Activated CD4-positive, CD25-positive, alpha-beta regulatory T cell treated with anti-CD3 and anti-CD28 coated beads, Interleukin-2, amount 50 U/mL, for 16 hours (primary cell): ENCODE results near the gene RNF168.
"Not testable (repeated sequence)": the region's sequence is repeated elsewhere in the genome, so short reads cannot be mapped to it uniquely, and the experiment has no call there.

Experiments used
- DNase-seq: peaks from one replicate; pipeline ENCODE4 v3.0.0-alpha.2; 2020; ENCODE audit warnings: low read depth, low spot score

RNF168 gene

GRCh38 chr3:196517162-196517800, 13.7 kb upstream of the RNF168 start:
- no peak for DNase-seq

GRCh38 chr3:196514913-196515621, 11.5 kb upstream of the RNF168 start, which contains the start of gene SMCO1:
TSS of gene SMCO1 (minus strand) at chr3:196515346. CDS start at chr3:196515209, 137 bp downstream.
- DNase-seq = no peak

- no peak for DNase-seq
These were observed 10.8 kb upstream of the RNF168 start for GRCh38 chr3:196514350-196514716.

- DNase-seq = no peak
These were observed 10.3 kb upstream of the RNF168 start for GRCh38 chr3:196513697-196514349.

- DNase-seq = not testable (repeated sequence)
These were observed 8.3 kb upstream of the RNF168 start for GRCh38 chr3:196511646-196512425.

GRCh38 chr3:196511108-196511507, 7.5 kb upstream of the RNF168 start:
- not testable (repeated sequence) for DNase-seq

- no peak for DNase-seq
These were observed 3.1 kb upstream of the RNF168 start for GRCh38 chr3:196506687-196507086.

- DNase-seq = no peak
These were observed 988 bp upstream of the RNF168 start for GRCh38 chr3:196504556-196504955.

- not testable (repeated sequence) for DNase-seq
These were observed 470 bp upstream of the RNF168 start for GRCh38 chr3:196504077-196504398.

- DNase-seq = no peak
These were observed 783 bp downstream of the RNF168 start for GRCh38 chr3:196502775-196503195.

- no peak for DNase-seq
These were observed 2.1 kb downstream of the RNF168 start for GRCh38 chr3:196501316-196502044.

GRCh38 chr3:196499807-196500524, 3.6 kb downstream of the RNF168 start:
- DNase-seq = no peak

- no peak for DNase-seq
These were observed 4.5 kb downstream of the RNF168 start for GRCh38 chr3:196499061-196499460.

- DNase-seq = no peak
These were observed 5.3 kb downstream of the RNF168 start for GRCh38 chr3:196498297-196498696.

GRCh38 chr3:196496183-196496582, 7.4 kb downstream of the RNF168 start:
- no peak for DNase-seq

GRCh38 chr3:196493292-196493691, 10.3 kb downstream of the RNF168 start:
- DNase-seq = no peak

- DNase-seq = no peak
These were observed 11.5 kb downstream of the RNF168 start for GRCh38 chr3:196492080-196492479.

GRCh38 chr3:196489747-196490146, 13.8 kb downstream of the RNF168 start:
- no peak for DNase-seq

- no peak for DNase-seq
These were observed 17.3 kb downstream of the RNF168 start for GRCh38 chr3:196486263-196486662.

GRCh38 chr3:196477678-196478077, 25.9 kb downstream of the RNF168 start:
- DNase-seq = no peak

- DNase-seq = no peak
These were observed 31.3 kb downstream of the RNF168 start for GRCh38 chr3:196472286-196472685.
